Measurements from ENCODE around the gene SHISAL2A. TPM values are rescaled to one million over a fixed set of nuclear protein-coding genes. Genes with fewer than 3 reads are reported as not detected.

The SHISAL2A gene
- total and polyA plus RNA-seq, 2 of the 13 experiments (the other 11 are each of a cell fraction or from before 2014, with no cell fraction given), result not detected

GRCh38 chr1:52604063-52604770 lies 28.8 kb upstream of the SHISAL2A start (continued):
- no peak for TF ChIP-seq TRAFD1 (CRISPR knock-in tag; IDR thresholded peaks at IDR 0.05; ENCODE audit: borderline replicate concordance)

GRCh38 chr1:52613636-52614373 lies 19.2 kb upstream of the SHISAL2A start:
- Histone ChIP-seq H3K4me1 (ENCODE audit: insufficient read depth, low read length) (peaks cover 19% of the 10 kb centered on the region), H3K79me2 (ENCODE audit: insufficient read depth, low read length) (no peaks in the 10 kb centered on the region), H3K9me3 (ENCODE audit: low read length) (no peaks in the 10 kb centered on the region), H3K9ac (ENCODE audit: insufficient read depth, low read depth, low read length) (no peak overlapping the region), H3K4me2 (ENCODE audit: low read depth, low read length) (no peak overlapping the region), H3K4me3 (replicated peaks in 1 of 3; ENCODE audit: insufficient read depth in 1 of 3, low read depth in 2 of 3, low read length in 3 of 3) (no peak overlapping the region), H3K27ac (ENCODE audit: extremely low read length, insufficient read depth, low read length) (no peak overlapping the region), H3K36me3 (replicated peaks in 1 of 2; ENCODE audit: control insufficient read depth in 1 of 2, insufficient read depth in 2 of 2, low read length in 2 of 2) (no peaks in the 10 kb centered on the region), H2AFZ (ENCODE audit: low read length) (no peak overlapping the region), H3K27me3 (ENCODE audit: control insufficient read depth in 1 of 2, insufficient read depth in 2 of 2, low read length in 2 of 2) (no peaks in the 10 kb centered on the region), H4K20me1 (ENCODE audit: insufficient read depth, low read length) (no peaks in the 10 kb centered on the region)
- ChIA-PET CTCF (ENCODE audit: low intra/inter-chr PET ratio, low total read pairs) (no interaction called here), POLR2A (no interaction called here)
- DNase-seq (ENCODE audit: low spot score) (no peak), ATAC-seq (no peak), FAIRE-seq (no peak)
- WGBS (ENCODE audit: low lambda C conversion rate), result 46% methylated on average over 2 of the region's 2 CpGs
- intact Hi-C loops (cut with micrococcal nuclease; ENCODE audit: unreplicated experiment), result no loop called here
- in situ Hi-C loops (cut with HindIII; ENCODE audit: extremely low pct_ligation_motif_present, low pct_unique_long_range_greater_than_20kb), result no loop called here
- no TSS peak for BruUV-seq (replicated peaks)
- no peak for TF ChIP-seq EP300 (IDR thresholded peaks at IDR 0.05; ENCODE audit: low read depth in 2 of 2, low read length in 2 of 2)
- TF ChIP-seq EP300 (CRISPR knock-in tag; IDR thresholded peaks at IDR 0.05; ENCODE audit: borderline replicate concordance), result no peak
- no peak for TF ChIP-seq ZNF281 (CRISPR knock-in tag; IDR thresholded peaks at IDR 0.05; ENCODE audit: borderline replicate concordance)
- TF ChIP-seq JARID2 (CRISPR knock-in tag; IDR thresholded peaks at IDR 0.05; ENCODE audit: insufficient replicate concordance), result no peak
- TF ChIP-seq THAP7 (CRISPR knock-in tag; IDR thresholded peaks at IDR 0.05), result no peak
- no peak for TF ChIP-seq CTCF (CRISPR knock-in tag; IDR thresholded peaks at IDR 0.05)
- no peak for TF ChIP-seq RBAK (CRISPR knock-in tag; IDR thresholded peaks at IDR 0.05)
- TF ChIP-seq ZNF280D (CRISPR knock-in tag; IDR thresholded peaks at IDR 0.05), result no peak

Measured in HepG2 (cell line).